ENCODE data around the gene PTH1R. TPM values are rescaled to one million over a fixed set of nuclear protein-coding genes. Genes with fewer than 3 reads are reported as not detected.

PTH1R gene
- total RNA-seq, 1 experiment from 2014 or later: 1.0 TPM

GRCh38 chr3:46866032-46866595, 11.4 kb upstream of the PTH1R start:
- H3K4me1 ChIP-seq (ENCODE audit: insufficient read depth, low read length): no peaks in the 10 kb centered on the region
- H3K18ac ChIP-seq (ENCODE audit: insufficient read length, low read depth, low read length): no peak overlapping the region
- no peak overlapping the region for H2BK20ac ChIP-seq (ENCODE audit: low read depth, low read length, poor library complexity, severe bottlenecking)
- no peak overlapping the region for H3K4me3 Mint-ChIP-seq
- no peaks in the 10 kb centered on the region for H3K9me3 Mint-ChIP-seq
- TF ChIP-seq CTCF (conservative IDR thresholded peaks at IDR 0.05): no peak
- H2BK5ac ChIP-seq (ENCODE audit: insufficient read length, low read length): no peak overlapping the region
- no peak overlapping the region for H2BK15ac ChIP-seq (ENCODE audit: low read depth, low read length)
- H3K9me3 ChIP-seq (ENCODE audit: control insufficient read depth, low read depth, low read length): no peaks in the 10 kb centered on the region
- H2AFZ ChIP-seq (ENCODE audit: low read length): no peak overlapping the region
- H4K8ac ChIP-seq (replicated peaks; ENCODE audit: insufficient read length, low read depth, low read length): no peak overlapping the region
- peaks cover 29% of the 10 kb centered on the region for H3K27me3 Mint-ChIP-seq (ENCODE audit: low read depth)
- no peak overlapping the region for H3T11ph ChIP-seq (ENCODE audit: low read length)
- no peak overlapping the region for H3K27ac Mint-ChIP-seq
- H3K27ac ChIP-seq (ENCODE audit: insufficient read length, low read depth, low read length): no peak overlapping the region
- no peak overlapping the region for H2BK12ac ChIP-seq (ENCODE audit: insufficient read length, low read depth, low read length)
- H3K9ac ChIP-seq (ENCODE audit: extremely low read depth, insufficient read length, low read length): no peak overlapping the region
- H3K14ac ChIP-seq (ENCODE audit: insufficient read depth, low read length): no peak overlapping the region
- no peak overlapping the region for H3K4me2 ChIP-seq (ENCODE audit: insufficient read depth, insufficient read length, low read length)
- no peak for DNase-seq
- no peak overlapping the region for H3K56ac ChIP-seq (ENCODE audit: insufficient read length, low read depth, low read length)
- H3K79me2 ChIP-seq (ENCODE audit: insufficient read depth, low read length): no peaks in the 10 kb centered on the region
- H3K23me2 ChIP-seq (ENCODE audit: insufficient read length, low read depth, low read length, poor library complexity, severe bottlenecking): no peaks in the 10 kb centered on the region
- H3K4me1 Mint-ChIP-seq: peaks cover 8 to 23% of the 10 kb centered on the region in 2 experiments
- H4K5ac ChIP-seq (ENCODE audit: insufficient read length, low read depth, low read length): no peak overlapping the region
- H3K23ac ChIP-seq (ENCODE audit: insufficient read length, low read depth, low read length): no peak overlapping the region
- no peak overlapping the region for H2AK5ac ChIP-seq (ENCODE audit: insufficient read length, low read length)
- H3K36me3 Mint-ChIP-seq (ENCODE audit: insufficient read depth in 1 of 3, low read depth in 3 of 3): no peaks in the 10 kb centered on the region
- H3K4ac ChIP-seq (ENCODE audit: low read depth, low read length): no peak overlapping the region
- H4K91ac ChIP-seq (ENCODE audit: insufficient read length, low read depth, low read length): no peak overlapping the region
- no peaks in the 10 kb centered on the region for H4K20me1 ChIP-seq (ENCODE audit: control insufficient read depth, insufficient read depth, insufficient read length)
- no CpG with 5 or more reads among the region's 11 CpGs for WGBS (ENCODE audit: extremely low coverage, insufficient read length, low lambda C conversion rate)
- H3K79me1 ChIP-seq (ENCODE audit: insufficient read depth, low read depth, low read length, poor library complexity, severe bottlenecking): no peaks in the 10 kb centered on the region
- H3K27me3 ChIP-seq (ENCODE audit: insufficient read depth, low read length): no peaks in the 10 kb centered on the region
- no peak overlapping the region for H2BK120ac ChIP-seq (ENCODE audit: low read depth, low read length, poor library complexity, severe bottlenecking)

Measured in H9 (cell line).